Neural crest cell (in vitro differentiated cells): ENCODE measurements around the gene POLR1C. TPM values are rescaled to one million over a fixed set of nuclear protein-coding genes. Genes with fewer than 3 reads are reported as not detected.
"Not testable (repeated sequence)": the region's sequence is repeated elsewhere in the genome, so short reads cannot be mapped to it uniquely, and the experiment has no call there.

Experiments
- DNase-seq: peaks from one replicate; pipeline ENCODE4 v3.0.0; 2021; ENCODE audit warnings: low read depth, mixed read lengths, low spot score
- H3K27ac Mint-ChIP-seq: one replicate; pipeline ENCODE4 v1.8.0; 2021; ENCODE audit warnings: mild to moderate bottlenecking, mixed read lengths; ENCODE audit not compliant: unreplicated experiment
- H3K27me3 Mint-ChIP-seq: 2 replicates; pipeline ENCODE4 v1.8.0; 2021; ENCODE audit warnings: low read depth, mild to moderate bottlenecking, mixed read lengths
- H3K36me3 Mint-ChIP-seq: 2 replicates; pipeline ENCODE4 v1.8.0; 2021; ENCODE audit warnings: low read depth, mild to moderate bottlenecking, mixed read lengths
- H3K4me1 Mint-ChIP-seq: 2 replicates; pipeline ENCODE4 v1.8.0; 2021; ENCODE audit warnings: mixed read lengths
- H3K4me3 Mint-ChIP-seq: one replicate; pipeline ENCODE4 v1.8.0; 2021; ENCODE audit warnings: mild to moderate bottlenecking, mixed read lengths
- H3K9me3 Mint-ChIP-seq: 2 replicates; pipeline ENCODE4 v1.8.0; 2021; ENCODE audit warnings: mixed read lengths
- total RNA-seq: library from RNA; stranded (reverse); gene quantifications from 2 replicates; pipeline ENCODE4 v1.2.1, GENCODE V29; 2021
- TF ChIP-seq, protein P1 (sequence below): fragments of 200-600 bp; sonication (generic); conservative IDR thresholded peaks from 2 replicates; pipeline ENCODE4 v1.5.0; 2021; ENCODE audit warnings: antibody characterized with exemption, mild to moderate bottlenecking

POLR1C gene
- total RNA-seq, 1 donor from 2014 or later, result 45.8 TPM

DNA sequence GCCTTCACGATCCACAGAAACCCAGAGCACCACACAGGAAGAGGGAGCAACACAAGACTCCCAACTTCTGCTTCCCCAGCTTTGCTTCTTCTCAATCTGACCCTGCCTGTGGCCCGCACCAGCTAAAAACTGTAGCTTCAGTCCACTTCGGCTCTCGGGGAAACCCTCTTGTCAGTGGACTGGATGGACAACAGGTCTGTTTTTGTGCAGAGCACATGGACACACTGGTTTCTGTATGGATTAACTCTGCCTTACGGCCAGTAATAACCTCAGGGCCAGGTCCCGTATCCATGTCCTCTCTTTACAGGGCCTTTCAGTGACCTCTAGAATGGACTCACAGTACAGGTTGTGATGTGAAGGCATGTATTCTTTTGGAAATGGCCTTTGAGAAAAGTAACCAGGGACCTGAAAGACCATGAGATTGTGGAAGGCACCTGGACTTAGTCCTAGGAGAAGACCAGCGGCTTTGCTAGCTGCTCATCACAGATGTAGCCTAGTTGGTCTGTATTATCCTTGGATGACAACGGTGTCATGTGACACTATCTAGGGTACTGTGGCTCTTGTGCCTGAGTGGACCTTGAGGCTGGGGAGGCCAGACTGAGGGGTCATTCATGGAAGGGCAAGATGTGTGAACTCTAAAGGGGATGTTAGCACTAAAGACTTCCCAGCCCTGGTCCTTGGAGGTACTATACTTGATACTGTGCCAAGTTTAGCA lies 5.8 kb downstream of the POLR1C start:
- no peaks in the 10 kb centered on the region for H3K27me3 Mint-ChIP-seq
- TF ChIP-seq, protein P1, sequence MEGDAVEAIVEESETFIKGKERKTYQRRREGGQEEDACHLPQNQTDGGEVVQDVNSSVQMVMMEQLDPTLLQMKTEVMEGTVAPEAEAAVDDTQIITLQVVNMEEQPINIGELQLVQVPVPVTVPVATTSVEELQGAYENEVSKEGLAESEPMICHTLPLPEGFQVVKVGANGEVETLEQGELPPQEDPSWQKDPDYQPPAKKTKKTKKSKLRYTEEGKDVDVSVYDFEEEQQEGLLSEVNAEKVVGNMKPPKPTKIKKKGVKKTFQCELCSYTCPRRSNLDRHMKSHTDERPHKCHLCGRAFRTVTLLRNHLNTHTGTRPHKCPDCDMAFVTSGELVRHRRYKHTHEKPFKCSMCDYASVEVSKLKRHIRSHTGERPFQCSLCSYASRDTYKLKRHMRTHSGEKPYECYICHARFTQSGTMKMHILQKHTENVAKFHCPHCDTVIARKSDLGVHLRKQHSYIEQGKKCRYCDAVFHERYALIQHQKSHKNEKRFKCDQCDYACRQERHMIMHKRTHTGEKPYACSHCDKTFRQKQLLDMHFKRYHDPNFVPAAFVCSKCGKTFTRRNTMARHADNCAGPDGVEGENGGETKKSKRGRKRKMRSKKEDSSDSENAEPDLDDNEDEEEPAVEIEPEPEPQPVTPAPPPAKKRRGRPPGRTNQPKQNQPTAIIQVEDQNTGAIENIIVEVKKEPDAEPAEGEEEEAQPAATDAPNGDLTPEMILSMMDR, result no peak
- H3K36me3 Mint-ChIP-seq, result peaks cover 16% of the 10 kb centered on the region
- H3K4me1 Mint-ChIP-seq, result no peaks in the 10 kb centered on the region
- no peak overlapping the region for H3K27ac Mint-ChIP-seq
- DNase-seq, result no peak
- peak overlapping the region; percentile 42 for H3K4me3 Mint-ChIP-seq
- no peaks in the 10 kb centered on the region for H3K9me3 Mint-ChIP-seq

DNA sequence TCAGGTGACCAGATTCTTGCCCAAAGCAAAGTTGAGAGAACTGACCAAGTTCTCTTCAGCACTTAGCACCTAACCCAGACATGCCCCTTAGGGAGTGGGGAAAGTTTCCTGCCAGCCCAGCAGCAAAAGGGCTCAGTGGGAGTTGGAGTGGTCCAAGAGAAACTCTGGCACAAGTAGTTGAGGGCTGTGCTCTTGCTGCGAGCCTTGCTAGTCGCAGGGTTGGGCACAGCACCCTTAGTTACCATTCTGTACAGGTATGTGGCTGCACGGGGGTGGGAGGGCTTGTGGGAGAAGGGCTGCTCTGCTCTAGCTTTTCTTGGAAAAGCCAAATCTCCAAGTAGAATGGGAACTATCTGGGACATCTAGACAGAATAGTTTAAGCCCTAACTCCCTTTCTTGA lies 6.4 kb downstream of the POLR1C start:
- H3K36me3 Mint-ChIP-seq, result peaks cover 19% of the 10 kb centered on the region
- TF ChIP-seq, protein P1, result no peak
- peak overlapping the region; percentile 19 for H3K4me3 Mint-ChIP-seq
- DNase-seq, result no peak
- H3K9me3 Mint-ChIP-seq, result no peaks in the 10 kb centered on the region
- H3K4me1 Mint-ChIP-seq, result no peaks in the 10 kb centered on the region
- H3K27me3 Mint-ChIP-seq, result no peaks in the 10 kb centered on the region
- H3K27ac Mint-ChIP-seq, result no peak overlapping the region

DNA sequence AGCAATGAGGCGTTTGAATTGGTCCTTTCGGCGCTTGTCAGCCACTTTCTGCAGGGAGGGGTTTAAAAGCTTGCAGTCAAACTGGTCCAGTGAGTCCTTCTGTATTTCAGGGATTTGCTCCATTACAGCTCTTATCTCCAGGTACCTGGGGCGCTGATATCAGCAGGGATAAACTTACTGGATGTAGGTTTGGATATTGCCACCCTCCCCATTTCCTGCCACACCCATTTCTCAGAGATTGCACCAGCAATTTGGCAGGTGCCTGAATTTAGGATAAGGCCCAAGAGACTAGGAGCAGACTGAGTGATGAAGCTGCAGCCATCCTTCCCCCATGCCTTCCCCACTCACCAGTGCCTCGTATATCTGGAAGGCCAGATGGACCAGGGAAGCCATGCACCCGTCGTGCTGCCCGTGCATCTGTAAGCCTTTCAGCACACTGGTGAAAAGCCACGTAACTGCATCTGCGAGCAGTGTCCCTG lies 7.6 kb downstream of the POLR1C start:
- DNase-seq, result no peak
- peaks cover 22% of the 10 kb centered on the region for H3K36me3 Mint-ChIP-seq
- H3K27ac Mint-ChIP-seq, result no peak overlapping the region
- TF ChIP-seq, protein P1, result no peak
- no peaks in the 10 kb centered on the region for H3K4me1 Mint-ChIP-seq
- H3K4me3 Mint-ChIP-seq, result no peak overlapping the region
- H3K27me3 Mint-ChIP-seq, result no peaks in the 10 kb centered on the region
- no peaks in the 10 kb centered on the region for H3K9me3 Mint-ChIP-seq

DNA sequence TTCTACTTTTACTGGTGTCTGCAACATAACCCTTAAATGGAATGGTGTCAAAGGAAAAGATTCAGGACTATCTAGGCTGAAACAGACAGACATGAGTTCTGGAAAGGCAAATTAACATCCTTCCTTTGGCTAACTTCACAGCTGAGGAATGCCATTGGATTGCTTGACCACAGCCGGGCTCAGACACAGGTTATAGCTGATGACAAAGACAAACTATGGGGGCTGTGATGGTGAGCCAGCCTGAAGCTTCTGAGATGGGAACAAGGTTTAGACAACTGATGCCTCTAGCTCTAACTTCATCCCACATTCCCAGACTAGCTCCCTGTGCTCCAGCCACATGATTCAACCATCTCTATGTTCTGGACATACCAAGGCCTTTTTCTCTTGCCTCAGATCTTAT lies 15.3 kb downstream of the POLR1C start:
- H3K4me3 Mint-ChIP-seq, result no peak overlapping the region
- H3K4me1 Mint-ChIP-seq, result no peaks in the 10 kb centered on the region
- H3K36me3 Mint-ChIP-seq, result peaks cover 24% of the 10 kb centered on the region
- TF ChIP-seq, protein P1, result no peak
- no peaks in the 10 kb centered on the region for H3K9me3 Mint-ChIP-seq
- DNase-seq, result no peak
- no peaks in the 10 kb centered on the region for H3K27me3 Mint-ChIP-seq
- peak overlapping the region; percentile 78 for H3K27ac Mint-ChIP-seq

DNA sequence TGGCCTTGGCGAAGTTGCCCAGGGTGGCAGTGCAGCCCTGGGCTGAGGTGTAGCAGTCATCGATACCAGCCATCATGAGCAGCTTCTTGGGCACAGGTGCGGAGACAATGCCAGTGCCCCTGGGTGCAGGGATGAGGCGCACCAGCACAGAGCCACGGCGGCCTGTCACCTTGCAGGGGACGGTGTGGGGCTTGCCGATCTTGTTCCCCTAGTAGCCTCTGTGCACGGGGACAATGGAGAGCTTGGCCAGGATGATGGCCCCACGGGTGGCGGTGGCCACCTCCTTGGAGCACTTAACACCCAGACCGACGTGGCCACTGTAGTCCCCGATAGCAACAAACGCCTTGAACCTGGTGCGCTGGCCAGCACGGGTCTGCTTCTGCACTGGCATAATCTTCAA lies 22.1 kb downstream of the POLR1C start:
- H3K4me1 Mint-ChIP-seq, H3K27ac Mint-ChIP-seq, H3K9me3 Mint-ChIP-seq, H3K27me3 Mint-ChIP-seq, DNase-seq, H3K4me3 Mint-ChIP-seq: not testable (repeated sequence)
- peaks cover 18% of the 10 kb centered on the region for H3K36me3 Mint-ChIP-seq

DNA sequence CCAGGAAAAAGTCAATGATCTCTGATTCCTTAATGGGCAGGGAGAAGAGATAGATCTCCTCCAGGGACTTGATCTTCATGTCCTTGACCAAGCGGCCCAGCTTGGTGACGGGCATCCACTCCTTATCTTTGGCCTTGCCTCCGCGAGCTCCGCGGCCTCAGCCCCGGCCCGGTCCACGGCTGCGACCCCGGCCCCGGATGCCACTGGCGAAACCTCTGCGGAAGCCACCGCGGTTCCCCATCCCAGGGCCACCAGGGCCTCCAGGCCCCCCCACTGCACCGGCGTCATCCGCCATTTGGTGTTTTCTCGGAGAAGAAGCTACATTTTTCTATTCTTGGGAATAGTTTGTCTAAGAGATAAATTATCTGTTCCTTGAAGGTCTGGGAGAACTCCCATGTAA lies 22.5 kb downstream of the POLR1C start:
- peaks cover 19% of the 10 kb centered on the region for H3K36me3 Mint-ChIP-seq
- not testable (repeated sequence) for H3K4me1 Mint-ChIP-seq, H3K9me3 Mint-ChIP-seq, H3K27me3 Mint-ChIP-seq, H3K4me3 Mint-ChIP-seq, DNase-seq, H3K27ac Mint-ChIP-seq
